Sigmoid colon (tissue), 7 donors: Measurements from ENCODE around the gene AKAP8L. TPM values are rescaled to one million over a fixed set of nuclear protein-coding genes. Genes with fewer than 3 reads are reported as not detected.

Experiments
- DNase-seq: peaks from one replicate; pipeline ENCODE4 v3.0.0-alpha.2; 2019
- H3K27ac ChIP-seq, 4 donors: fragments of 200-600 bp; sonication (generic); one replicate each; pipeline ENCODE4 v1.5.1; 2016 to 2019; ENCODE audit warnings: mild to moderate bottlenecking in 1 of 4
- H3K27me3 ChIP-seq, 3 donors: fragments of 200-600 bp; sonication (generic); one replicate each; pipeline ENCODE4 v1.5.1; 2019; ENCODE audit warnings: mild to moderate bottlenecking in 1 of 3
- H3K36me3 ChIP-seq, 4 donors: fragments of 200-600 bp; sonication (generic); one replicate each; pipeline ENCODE4 v1.5.1; 2016 to 2019
- H3K4me1 ChIP-seq, 4 donors: fragments of 200-600 bp; sonication (generic); one replicate each; pipeline ENCODE4 v1.5.1; 2017 to 2019
- H3K4me3 ChIP-seq, 4 donors: fragments of 200-600 bp; sonication (generic); one replicate each; pipeline ENCODE4 v1.5.1; 2017 to 2019; ENCODE audit warnings: mild to moderate bottlenecking in 2 of 4, moderate library complexity in 1 of 4
- H3K9me3 ChIP-seq, 4 donors: fragments of 200-600 bp in 3 of 4; sonication (generic) in 3 of 4; one replicate each; pipeline versions ENCODE4 v1.5.1 to v1.6.1; 2013 to 2019
- CTCF ChIP-seq, 4 experiments: fragments of 450-650 bp in 3 of 4; fragments of 200-600 bp in 1 of 4; IDR thresholded peaks; one replicate each; pipeline ENCODE4 v1.5.1; 2016 to 2019; ENCODE audit warnings: antibody characterized with exemption in 4 of 4, mild to moderate bottlenecking in 3 of 4, moderate library complexity in 2 of 4
- EP300 ChIP-seq, 4 donors: sonication (generic); formaldehyde crosslinking; IDR thresholded peaks; one replicate each; pipeline ENCODE4 v1.6.1; 2017; ENCODE audit warnings: antibody characterized with exemption in 4 of 4
- POLR2A ChIP-seq, 2 donors: fragments of 450-650 bp; IDR thresholded peaks; one replicate each; pipeline ENCODE4 v1.6.1; 2016; ENCODE audit warnings: antibody characterized with exemption in 2 of 2, mild to moderate bottlenecking in 2 of 2, moderate library complexity in 2 of 2
- POLR2AphosphoS5 ChIP-seq, 4 donors: sonication (generic); formaldehyde crosslinking; IDR thresholded peaks; one replicate each; pipeline ENCODE4 v1.6.1; 2017; ENCODE audit warnings: antibody characterized with exemption in 4 of 4
- WGBS, 2 donors: extraction: QIAGEN DNeasy Blood & Tissue Kit; methylation state at CpG; one replicate each; pipeline ENCODE4 v1.1.7; 2013; 5-methylcytosine and 5-hydroxymethylcytosine counted together
- intact Hi-C: fragments of 100-400 bp; cut with DNase I; formaldehyde crosslinking; loops from one replicate; pipeline ENCODE4 v1.15.1; 2023
- polyA plus RNA-seq, 3 donors: library from polyadenylated mRNA; stranded (reverse); fragments of 200-250 nt; gene quantifications; one replicate each; pipeline ENCODE4 v1.2.3, GENCODE V29; 2013
- total RNA-seq, 4 donors: library from RNA; depleted of rRNA; stranded (reverse); fragments of >200 nt; gene quantifications; one replicate each; pipeline ENCODE4 v1.1.0, GENCODE V29; 2016
- donor health status: healthy with polysubstance abuse.
- donor health status: Bipolar disorder and iron deficiency.
- donor health status: healthy.

AKAP8L gene
- total and polyA plus RNA-seq, 7 donors = 15.0 to 145 (median 90.5) TPM

- no peak for DNase-seq
- no peak overlapping the region for H3K4me3 ChIP-seq
- H3K4me1 ChIP-seq = peaks cover 0 to 14% (median 10%) of the 10 kb centered on the region in 4 donors
- 72 to 75% methylated on average over 7 of the region's 7 CpGs for WGBS, 2 donors
- no peaks in the 10 kb centered on the region for H3K9me3 ChIP-seq
- intact Hi-C loops = no loop called here
- peaks cover 0 to 6% (median 0%) of the 10 kb centered on the region in 4 donors for H3K36me3 ChIP-seq
- TF ChIP-seq CTCF (IDR thresholded peaks at IDR 0.05) (no peak), EP300 (IDR thresholded peaks at IDR 0.05) (no peak), POLR2A (IDR thresholded peaks at IDR 0.05) (no peak), POLR2AphosphoS5 (IDR thresholded peaks at IDR 0.05) (no peak)
- H3K27me3 ChIP-seq = no peaks in the 10 kb centered on the region
- H3K27ac ChIP-seq = no peak overlapping the region
Measured at GRCh38 chr19:15445807-15446376, 27.1 kb upstream of the AKAP8L start.

GRCh38 chr19:15445227-15445605, 26.4 kb upstream of the AKAP8L start:
- Histone ChIP-seq H3K36me3 (peaks cover 0 to 6% (median 0%) of the 10 kb centered on the region in 4 donors), H3K27me3 (no peaks in the 10 kb centered on the region), H3K4me1 (peaks cover 0 to 14% (median 10%) of the 10 kb centered on the region in 4 donors), H3K27ac (no peak overlapping the region), H3K4me3 (no peak overlapping the region), H3K9me3 (no peaks in the 10 kb centered on the region)
- intact Hi-C loops = no loop called here
- no peak for DNase-seq
- no peak for TF ChIP-seq POLR2A (IDR thresholded peaks at IDR 0.05)
- 90 to 95% methylated on average over 9 of the region's 9 CpGs for WGBS, 2 donors

- WGBS, 2 donors = 90 to 91% methylated on average over 15 of the region's 15 CpGs
- no peak overlapping the region for H3K4me3 ChIP-seq
- no peak for TF ChIP-seq POLR2A (IDR thresholded peaks at IDR 0.05)
- no peak for TF ChIP-seq POLR2AphosphoS5 (IDR thresholded peaks at IDR 0.05)
- TF ChIP-seq EP300 (IDR thresholded peaks at IDR 0.05) = no peak
- TF ChIP-seq CTCF (IDR thresholded peaks at IDR 0.05) = no peak
Measured at GRCh38 chr19:15444505-15445226, 25.9 kb upstream of the AKAP8L start.

GRCh38 chr19:15443838-15444237, 25.1 kb upstream of the AKAP8L start:
- peaks cover 0 to 8% (median 5%) of the 10 kb centered on the region in 4 donors for H3K4me1 ChIP-seq
- WGBS, 2 donors = 90 to 91% methylated on average over 10 of the region's 10 CpGs
- H3K27me3 ChIP-seq = no peaks in the 10 kb centered on the region
- no peaks in the 10 kb centered on the region for H3K9me3 ChIP-seq
- H3K36me3 ChIP-seq = peaks cover 0 to 14% (median 0%) of the 10 kb centered on the region in 4 donors
- no peak overlapping the region for H3K4me3 ChIP-seq
- DNase-seq = no peak
- TF ChIP-seq EP300 (IDR thresholded peaks at IDR 0.05) = no peak
- no peak for TF ChIP-seq POLR2A (IDR thresholded peaks at IDR 0.05)
- no peak for TF ChIP-seq POLR2AphosphoS5 (IDR thresholded peaks at IDR 0.05)
- TF ChIP-seq CTCF (IDR thresholded peaks at IDR 0.05) = no peak
- H3K27ac ChIP-seq = no peak overlapping the region
- intact Hi-C loops = no loop called here

More at GRCh38 chr19:15444505-15445226, 25.9 kb upstream of the AKAP8L start:
- no peak for DNase-seq
- Histone ChIP-seq H3K27ac (no peak overlapping the region), H3K4me1 (peaks cover 0 to 14% (median 10%) of the 10 kb centered on the region in 4 donors), H3K36me3 (peaks cover 0 to 8% (median 0%) of the 10 kb centered on the region in 4 donors), H3K9me3 (no peaks in the 10 kb centered on the region), H3K27me3 (no peaks in the 10 kb centered on the region)
- intact Hi-C loops = no loop called here

- no peak overlapping the region for H3K4me3 ChIP-seq
- H3K36me3 ChIP-seq = peaks cover 0 to 14% (median 0%) of the 10 kb centered on the region in 4 donors
- H3K9me3 ChIP-seq = no peaks in the 10 kb centered on the region
- WGBS, 2 donors = 90 to 93% methylated on average over 3 of the region's 3 CpGs
- DNase-seq = no peak
- H3K27ac ChIP-seq = no peak overlapping the region
- H3K4me1 ChIP-seq = peaks cover 0 to 5% (median 2%) of the 10 kb centered on the region in 4 donors
- no peaks in the 10 kb centered on the region for H3K27me3 ChIP-seq
- TF ChIP-seq POLR2A (IDR thresholded peaks at IDR 0.05) = no peak
- TF ChIP-seq POLR2AphosphoS5 (IDR thresholded peaks at IDR 0.05) = no peak
- TF ChIP-seq CTCF (IDR thresholded peaks at IDR 0.05) = no peak
- TF ChIP-seq EP300 (IDR thresholded peaks at IDR 0.05) = no peak
- intact Hi-C loops = no loop called here
Measured at GRCh38 chr19:15443325-15443724, 24.5 kb upstream of the AKAP8L start.
